HG02852 (cell line): ENCODE data around the gene INF2.

ENCODE experiments used
- ATAC-seq: cut with Tn5 transposase; IDR thresholded peaks from one replicate; pipeline ENCODE4 v1.9.1; 2021; ENCODE audit warnings: mild to moderate bottlenecking, moderate library complexity; ENCODE audit not compliant: unreplicated experiment

The INF2 gene

DNA sequence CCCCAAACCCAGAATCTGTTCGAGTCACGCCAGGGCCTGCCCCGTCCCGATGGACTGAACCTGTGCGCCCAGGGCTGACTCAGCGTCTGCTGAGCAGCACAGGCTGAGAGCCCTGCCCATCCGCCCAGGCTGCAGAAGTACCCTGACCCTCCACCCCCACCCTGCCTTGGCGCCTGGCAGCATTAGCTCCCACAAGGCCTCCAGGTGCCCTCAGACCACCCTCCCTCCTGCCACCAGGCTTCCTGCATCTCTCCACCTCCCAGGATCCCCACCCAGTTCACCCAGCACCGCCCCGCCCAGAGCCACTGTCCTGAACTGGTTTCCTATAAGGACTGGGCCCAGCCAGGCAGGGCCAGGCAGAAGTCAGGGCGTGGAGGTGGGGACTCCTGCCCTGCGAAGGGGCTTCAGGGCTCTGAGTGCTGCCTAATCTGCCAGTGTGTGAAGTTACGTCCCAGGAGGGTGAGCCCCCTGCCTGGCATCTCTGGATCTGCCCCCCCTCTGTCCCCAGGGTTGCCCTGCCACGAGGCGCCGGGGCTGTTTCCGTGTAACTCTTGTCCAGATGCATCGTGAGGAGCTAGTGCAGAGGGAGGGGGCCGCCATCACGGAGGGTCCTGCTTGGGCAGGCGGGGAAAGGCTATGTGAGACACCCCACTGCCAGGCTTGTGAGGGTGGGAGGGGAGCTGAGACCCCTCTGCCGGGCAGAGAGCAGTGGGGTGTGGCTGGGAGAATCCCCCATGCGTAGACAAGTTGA lies 43.7 kb downstream of the INF2 start:
- no peak for ATAC-seq

DNA sequence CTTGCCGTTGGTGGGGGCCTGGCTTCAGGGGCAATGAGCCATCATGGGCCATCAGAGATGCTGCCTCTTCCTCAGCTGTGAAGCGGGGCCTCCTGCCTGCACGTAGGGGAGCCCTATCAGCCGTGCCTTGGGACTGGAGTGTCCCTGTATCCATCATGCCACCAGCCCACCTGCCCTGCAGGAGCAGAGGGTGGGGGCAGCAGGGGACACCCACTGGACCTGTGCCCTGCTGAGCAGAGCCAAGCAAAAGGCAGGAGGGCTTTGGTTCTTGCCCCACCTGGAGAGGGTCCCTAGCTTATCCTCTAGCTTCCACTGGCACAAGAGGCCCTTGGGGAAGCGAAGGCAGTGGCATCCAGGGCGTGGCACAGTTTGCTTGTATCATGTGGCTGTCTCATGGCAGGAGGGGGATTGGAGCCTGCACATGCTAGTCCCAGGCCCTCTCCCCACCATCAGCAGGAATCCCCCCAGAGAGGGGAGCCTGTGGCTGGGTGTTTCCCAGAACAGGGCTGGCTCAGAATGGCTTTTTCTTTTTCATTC lies 44.7 kb downstream of the INF2 start:
- no peak for ATAC-seq

- ATAC-seq, result no peak
Observed at GRCh38 chr14:104734601-104734990, 45.2 kb downstream of the INF2 start.

DNA sequence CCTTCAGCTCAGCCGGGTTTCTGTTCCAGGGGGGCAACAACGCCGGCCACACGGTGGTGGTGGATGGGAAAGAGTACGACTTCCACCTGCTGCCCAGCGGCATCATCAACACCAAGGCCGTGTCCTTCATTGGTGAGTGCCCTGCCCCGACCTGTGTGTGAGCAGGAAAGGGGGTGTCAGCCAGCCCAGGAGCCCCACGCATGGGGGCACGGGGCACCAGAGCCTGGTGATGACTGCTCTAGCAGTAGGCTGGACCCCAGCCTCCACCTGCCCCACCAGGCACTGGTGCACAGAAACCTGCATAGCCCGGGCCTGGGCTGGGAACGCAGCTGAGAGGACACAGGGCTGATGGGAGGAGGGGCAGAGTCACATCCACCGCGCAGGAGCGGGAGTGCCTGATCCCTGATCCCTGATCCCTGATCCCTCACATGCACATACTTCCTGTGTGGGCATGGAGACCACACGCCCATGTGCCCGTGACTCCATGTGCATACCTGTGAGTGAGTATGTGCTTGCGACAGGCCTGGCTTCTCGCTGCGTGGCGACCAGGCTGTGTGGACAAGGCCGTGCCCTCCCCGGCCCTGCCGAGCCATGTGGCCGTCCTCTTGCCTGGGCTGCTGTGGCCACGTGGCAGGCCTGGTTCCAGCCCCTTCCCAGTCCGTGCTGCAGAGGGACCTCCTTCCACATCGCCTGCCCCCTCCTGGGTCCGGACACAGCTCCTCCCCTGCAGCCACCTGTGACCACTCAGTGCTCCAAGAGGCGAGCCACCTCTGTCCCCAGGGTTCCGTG lies 45.8 kb downstream of the INF2 start:
- ATAC-seq, result no peak

GRCh38 chr14:104735830-104736642 lies 46.6 kb downstream of the INF2 start:
- no peak for ATAC-seq

- ATAC-seq, result no peak
Observed at GRCh38 chr14:104738375-104739019, 49.1 kb downstream of the INF2 start.

DNA sequence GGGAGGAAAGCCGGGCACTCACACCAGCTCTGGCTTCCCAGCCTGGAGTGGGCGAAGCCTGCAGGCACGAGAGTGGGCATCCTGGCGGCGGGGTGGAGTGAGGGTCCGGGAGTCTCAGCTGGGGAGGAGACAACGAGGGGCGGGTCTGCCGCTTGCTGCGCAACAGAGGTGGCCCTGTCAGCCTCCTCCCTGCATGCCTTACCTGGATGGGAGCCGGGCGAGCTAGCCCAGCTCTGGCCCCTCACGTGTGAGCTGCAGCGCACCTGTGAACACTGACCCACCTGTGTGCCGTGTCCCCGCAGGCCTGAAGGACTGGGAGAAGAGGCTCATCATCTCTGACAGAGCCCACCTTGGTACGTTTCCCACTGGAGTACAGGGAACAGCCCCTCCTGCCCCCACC lies 49.6 kb downstream of the INF2 start:
- no peak for ATAC-seq

- no peak for ATAC-seq
Observed at GRCh38 chr14:104739546-104740516, 50.4 kb downstream of the INF2 start.

DNA sequence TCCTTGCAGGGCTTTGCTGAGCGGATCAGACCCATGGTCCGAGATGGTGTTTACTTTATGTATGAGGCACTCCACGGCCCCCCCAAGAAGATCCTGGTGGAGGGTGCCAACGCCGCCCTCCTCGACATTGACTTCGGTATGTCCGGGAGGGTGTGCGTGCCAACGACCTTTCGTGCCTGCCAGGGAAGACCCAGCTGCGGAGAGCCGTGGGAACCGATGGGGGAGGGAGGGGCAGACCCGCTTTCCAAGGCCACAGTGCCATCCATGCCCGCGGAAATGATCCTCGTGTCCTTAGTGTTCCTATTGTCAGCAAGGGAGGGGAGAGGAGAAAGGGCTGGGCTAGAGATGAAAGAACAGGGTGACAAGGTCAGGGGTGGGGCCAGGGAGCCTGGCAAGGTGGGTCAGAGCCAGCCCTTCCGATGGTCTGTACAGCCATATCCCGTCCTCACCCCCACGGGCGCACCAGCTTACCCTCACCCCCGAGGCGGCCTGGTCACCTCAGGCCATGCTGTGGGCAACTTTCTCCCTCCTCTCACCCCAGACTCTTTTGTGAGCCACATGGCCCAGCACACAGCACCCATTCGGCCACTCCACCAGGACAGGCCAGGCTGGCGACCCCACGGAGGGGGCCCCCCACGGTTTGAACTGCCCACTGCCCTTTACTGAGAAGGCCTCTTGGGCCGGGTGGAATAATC lies 51.8 kb downstream of the INF2 start:
- no peak for ATAC-seq

DNA sequence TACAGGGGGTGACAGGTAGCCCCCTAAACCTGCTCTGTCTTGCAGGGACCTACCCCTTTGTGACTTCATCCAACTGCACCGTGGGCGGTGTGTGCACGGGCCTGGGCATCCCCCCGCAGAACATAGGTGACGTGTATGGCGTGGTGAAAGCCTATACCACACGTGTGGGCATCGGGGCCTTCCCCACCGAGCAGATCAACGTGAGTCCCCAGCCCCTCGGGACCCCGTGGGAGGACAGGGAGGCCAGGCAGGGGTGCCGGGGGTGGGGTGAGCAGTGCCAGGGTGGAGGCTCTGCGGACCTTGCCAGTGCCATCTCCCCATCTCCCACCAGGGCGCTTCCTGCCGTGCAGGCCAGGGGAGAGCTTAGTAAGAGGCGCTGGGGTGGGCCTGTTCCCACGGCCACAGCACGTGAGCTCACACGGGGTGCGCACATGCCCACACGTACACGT lies 52.4 kb downstream of the INF2 start:
- no peak for ATAC-seq

- ATAC-seq, result no peak
Observed at GRCh38 chr14:104742586-104743455, 53.4 kb downstream of the INF2 start.

DNA sequence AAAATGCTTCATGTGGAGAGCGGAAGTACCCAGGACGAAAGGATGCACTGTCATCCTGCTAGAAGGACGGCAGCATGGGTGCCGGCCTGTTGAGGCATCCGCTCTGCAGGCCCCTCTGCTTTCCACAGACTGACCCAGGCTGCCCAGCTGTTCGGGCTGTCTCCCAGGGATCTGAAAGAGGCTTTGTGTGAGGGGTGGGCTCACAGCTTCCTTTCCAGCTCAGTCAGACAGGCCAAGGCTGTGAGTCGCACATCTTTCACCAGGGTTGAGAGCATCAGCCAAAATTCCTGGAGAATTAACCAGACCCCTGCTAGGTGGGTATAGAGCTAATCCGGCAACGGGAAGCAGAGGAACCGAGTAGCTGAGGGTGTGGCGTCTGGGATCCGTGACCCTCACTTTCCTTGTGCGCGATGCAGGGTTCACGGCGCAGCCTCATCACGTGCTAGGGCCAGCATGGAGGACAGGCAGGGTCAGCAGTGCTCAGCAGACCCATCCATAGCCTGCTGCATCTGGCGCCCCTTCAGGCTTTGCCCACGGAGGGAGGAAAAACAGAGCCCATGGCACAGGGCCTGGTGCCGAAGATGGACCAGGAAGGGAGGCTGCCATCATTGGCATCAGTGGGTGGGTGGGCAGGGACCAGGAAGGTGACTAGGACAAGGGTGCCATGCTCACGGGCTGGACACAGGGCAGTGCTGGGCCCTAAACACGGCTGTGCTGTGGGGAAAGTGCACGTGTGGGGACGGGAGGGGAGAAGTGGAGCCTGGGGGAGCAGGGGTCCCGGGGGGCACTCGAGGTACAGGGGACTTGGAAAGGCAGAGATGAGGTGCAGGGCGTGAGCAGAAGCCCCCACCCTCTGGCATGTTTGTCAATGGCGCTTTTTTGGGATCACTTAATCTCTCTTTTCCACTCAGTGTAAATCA lies 54.3 kb downstream of the INF2 start:
- no peak for ATAC-seq

GRCh38 chr14:104744484-104744883 lies 55.1 kb downstream of the INF2 start:
- no peak for ATAC-seq

DNA sequence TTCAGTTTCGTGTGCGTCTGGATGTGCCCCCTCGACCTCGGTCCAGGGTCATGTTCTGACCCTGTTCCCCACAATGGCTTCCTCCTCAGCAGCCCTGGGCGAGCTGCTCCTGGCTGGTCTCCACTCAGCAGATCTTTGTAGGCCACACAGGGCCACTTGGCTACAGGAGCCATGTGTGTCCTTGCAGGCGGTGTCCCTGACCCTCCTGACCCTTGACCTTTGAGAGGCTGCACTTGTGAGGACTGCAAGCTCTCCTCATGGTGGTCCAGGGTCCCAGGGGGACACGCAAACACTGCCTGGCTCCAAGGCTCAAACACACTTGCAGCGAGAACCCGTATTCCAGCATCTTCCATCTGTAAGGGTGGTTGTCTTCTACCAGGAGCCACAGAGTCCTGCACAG lies 56.0 kb downstream of the INF2 start:
- no peak for ATAC-seq

DNA sequence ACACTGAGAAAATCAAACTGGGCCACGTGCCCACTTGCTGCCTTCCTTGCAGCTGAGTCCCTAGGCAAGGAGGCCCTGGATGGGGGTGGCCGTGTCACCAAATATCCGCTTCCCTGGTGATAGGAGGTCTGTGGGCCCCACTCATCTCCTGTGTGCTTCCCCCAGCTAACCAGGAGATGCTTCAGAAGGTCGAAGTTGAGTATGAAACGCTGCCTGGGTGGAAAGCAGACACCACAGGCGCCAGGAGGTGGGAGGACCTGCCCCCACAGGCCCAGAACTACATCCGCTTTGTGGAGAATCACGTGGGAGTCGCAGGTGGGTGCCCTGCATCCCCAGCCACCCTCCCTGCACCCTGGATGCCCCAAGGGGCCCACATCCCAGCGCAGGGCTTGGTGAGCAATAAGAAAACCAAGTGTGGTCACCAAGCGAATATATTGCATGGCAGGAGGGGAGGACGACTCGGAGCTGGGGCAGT lies 56.7 kb downstream of the INF2 start:
- no peak for ATAC-seq

GRCh38 chr14:104746934-104747481 lies 57.6 kb downstream of the INF2 start:
- no peak for ATAC-seq
